ENCODE data around the gene CXXC1. TPM values are rescaled to one million over a fixed set of nuclear protein-coding genes. Genes with fewer than 3 reads are reported as not detected.

CXXC1 gene
- total and polyA plus RNA-seq, 2 of the 8 experiments (the other 6 are each of a cell fraction or from before 2014, with no cell fraction given): 73.3 to 136 TPM

GRCh38 chr18:50266248-50266704, 21.2 kb downstream of the CXXC1 start, which contains the start of gene CFAP53 (continued):
- TF ChIP-seq, protein P1, sequence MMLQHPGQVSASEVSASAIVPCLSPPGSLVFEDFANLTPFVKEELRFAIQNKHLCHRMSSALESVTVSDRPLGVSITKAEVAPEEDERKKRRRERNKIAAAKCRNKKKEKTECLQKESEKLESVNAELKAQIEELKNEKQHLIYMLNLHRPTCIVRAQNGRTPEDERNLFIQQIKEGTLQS (IDR thresholded peaks at IDR 0.05; ENCODE audit: insufficient read depth, low read depth, low read length): no peak
- TF ChIP-seq HDAC2 (IDR thresholded peaks at IDR 0.05; ENCODE audit: borderline replicate concordance in 1 of 2, low read depth in 2 of 2, low read length in 2 of 2) (peak in 1 of 2 experiments; percentile 77; a peak in 1 of 4 replicates), SP1 (IDR thresholded peaks at IDR 0.05; ENCODE audit: low read depth, low read length) (no peak), SRF (IDR thresholded peaks at IDR 0.05; ENCODE audit: low read depth, low read length) (no peak), NRF1 (IDR thresholded peaks at IDR 0.05; ENCODE audit: low read depth, low read length) (peak; percentile 55), RBBP5 (IDR thresholded peaks at IDR 0.05; ENCODE audit: borderline replicate concordance, low read depth, low read length) (no peak), NANOG (IDR thresholded peaks at IDR 0.05; ENCODE audit: insufficient read depth, low read depth, low read length, poor library complexity, severe bottlenecking) (no peak), SUZ12 (IDR thresholded peaks at IDR 0.05; ENCODE audit: low read length) (no peak), RNF2 (IDR thresholded peaks at IDR 0.05; ENCODE audit: borderline replicate concordance, low read depth, low read length, missing control alignments, poor library complexity, severe bottlenecking) (no peak), FOSL1 (IDR thresholded peaks at IDR 0.05; ENCODE audit: insufficient read depth, low read depth, low read length) (no peak)

Measured in H1 (cell line).